ENCODE measurements around the gene MYH16.

MYH16 gene

GRCh38 chr7:99296471-99296870 is 23.8 kb downstream of the MYH16 start:
- no peak for TF ChIP-seq CTCF (IDR thresholded peaks at IDR 0.05; ENCODE audit: control insufficient read depth, insufficient read depth, low read depth, low read length, missing control alignments)
- DNase-seq (ENCODE audit: low read depth) = no peak
- H3K4me3 ChIP-seq (ENCODE audit: control insufficient read depth, low read depth, low read length) = no peak overlapping the region

GRCh38 chr7:99301496-99301895 is 28.9 kb downstream of the MYH16 start:
- no peak for DNase-seq (ENCODE audit: low read depth)
- H3K4me3 ChIP-seq (ENCODE audit: control insufficient read depth, low read depth, low read length) = no peak overlapping the region
- TF ChIP-seq CTCF (IDR thresholded peaks at IDR 0.05; ENCODE audit: control insufficient read depth, insufficient read depth, low read depth, low read length, missing control alignments) = no peak

- H3K4me3 ChIP-seq (ENCODE audit: control insufficient read depth, low read depth, low read length) = no peak overlapping the region
- DNase-seq (ENCODE audit: low read depth) = no peak
- no peak for TF ChIP-seq CTCF (IDR thresholded peaks at IDR 0.05; ENCODE audit: control insufficient read depth, insufficient read depth, low read depth, low read length, missing control alignments)
Observed at GRCh38 chr7:99305473-99306260, 33.0 kb downstream of the MYH16 start.

GRCh38 chr7:99308461-99309074 is 35.9 kb downstream of the MYH16 start:
- H3K4me3 ChIP-seq (ENCODE audit: control insufficient read depth, low read depth, low read length) = no peak overlapping the region
- DNase-seq (ENCODE audit: low read depth) = no peak
- no peak for TF ChIP-seq CTCF (IDR thresholded peaks at IDR 0.05; ENCODE audit: control insufficient read depth, insufficient read depth, low read depth, low read length, missing control alignments)

GRCh38 chr7:99309111-99309510 is 36.5 kb downstream of the MYH16 start:
- no peak for DNase-seq (ENCODE audit: low read depth)
- TF ChIP-seq CTCF (IDR thresholded peaks at IDR 0.05; ENCODE audit: control insufficient read depth, insufficient read depth, low read depth, low read length, missing control alignments) = no peak
- no peak overlapping the region for H3K4me3 ChIP-seq (ENCODE audit: control insufficient read depth, low read depth, low read length)

GRCh38 chr7:99310004-99310403 is 37.4 kb downstream of the MYH16 start:
- no peak for DNase-seq (ENCODE audit: low read depth)
- TF ChIP-seq CTCF (IDR thresholded peaks at IDR 0.05; ENCODE audit: control insufficient read depth, insufficient read depth, low read depth, low read length, missing control alignments) = no peak
- no peak overlapping the region for H3K4me3 ChIP-seq (ENCODE audit: control insufficient read depth, low read depth, low read length)

Measured in AG09309 (cell line).